ENCODE measurements around the gene PALS2. TPM values are rescaled to one million over a fixed set of nuclear protein-coding genes. Genes with fewer than 3 reads are reported as not detected.

PALS2 gene
- total RNA-seq, 2 donors from 2014 or later: 8.2 to 9.0 TPM

DNA sequence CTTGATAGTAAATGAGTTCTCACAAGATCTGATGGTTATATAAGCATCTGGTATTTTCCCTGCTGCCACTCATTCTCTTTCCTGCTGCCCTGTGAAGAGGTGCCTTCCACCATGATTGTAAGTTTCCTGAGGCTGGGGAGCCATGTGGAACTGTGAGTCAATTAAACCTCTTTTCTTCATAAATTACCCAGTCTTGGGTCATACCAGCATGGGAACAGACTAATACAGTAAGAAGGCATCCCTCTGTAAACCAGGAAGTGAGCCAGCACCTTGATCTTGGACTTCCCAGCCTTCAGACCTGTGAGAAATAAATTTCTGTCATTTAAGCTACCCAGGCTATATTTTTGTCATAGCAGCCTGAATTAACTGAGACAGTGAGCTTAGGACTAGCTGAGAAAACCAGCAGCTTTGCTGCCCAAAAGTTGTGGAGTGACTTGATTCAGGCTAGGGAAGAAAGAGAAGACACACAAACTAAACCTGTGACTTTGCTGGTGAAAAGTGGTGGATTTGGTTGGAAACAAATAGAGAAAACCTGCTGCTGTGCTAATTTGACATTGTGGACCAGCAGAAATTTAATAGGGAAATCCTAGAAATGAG is 29.7 kb downstream of the PALS2 start:
- no peaks in the 10 kb centered on the region for H3K36me3 ChIP-seq
- H3K4me3 ChIP-seq: no peak overlapping the region
- H3K4me1 ChIP-seq: no peaks in the 10 kb centered on the region
- TF ChIP-seq, protein P1, sequence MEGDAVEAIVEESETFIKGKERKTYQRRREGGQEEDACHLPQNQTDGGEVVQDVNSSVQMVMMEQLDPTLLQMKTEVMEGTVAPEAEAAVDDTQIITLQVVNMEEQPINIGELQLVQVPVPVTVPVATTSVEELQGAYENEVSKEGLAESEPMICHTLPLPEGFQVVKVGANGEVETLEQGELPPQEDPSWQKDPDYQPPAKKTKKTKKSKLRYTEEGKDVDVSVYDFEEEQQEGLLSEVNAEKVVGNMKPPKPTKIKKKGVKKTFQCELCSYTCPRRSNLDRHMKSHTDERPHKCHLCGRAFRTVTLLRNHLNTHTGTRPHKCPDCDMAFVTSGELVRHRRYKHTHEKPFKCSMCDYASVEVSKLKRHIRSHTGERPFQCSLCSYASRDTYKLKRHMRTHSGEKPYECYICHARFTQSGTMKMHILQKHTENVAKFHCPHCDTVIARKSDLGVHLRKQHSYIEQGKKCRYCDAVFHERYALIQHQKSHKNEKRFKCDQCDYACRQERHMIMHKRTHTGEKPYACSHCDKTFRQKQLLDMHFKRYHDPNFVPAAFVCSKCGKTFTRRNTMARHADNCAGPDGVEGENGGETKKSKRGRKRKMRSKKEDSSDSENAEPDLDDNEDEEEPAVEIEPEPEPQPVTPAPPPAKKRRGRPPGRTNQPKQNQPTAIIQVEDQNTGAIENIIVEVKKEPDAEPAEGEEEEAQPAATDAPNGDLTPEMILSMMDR (IDR thresholded peaks at IDR 0.05): no peak
- H3K27ac ChIP-seq: no peak overlapping the region
- no peak for DNase-seq (ENCODE audit: low spot score)
- H3K27me3 ChIP-seq: no peaks in the 10 kb centered on the region
- no peaks in the 10 kb centered on the region for H3K9me3 ChIP-seq

DNA sequence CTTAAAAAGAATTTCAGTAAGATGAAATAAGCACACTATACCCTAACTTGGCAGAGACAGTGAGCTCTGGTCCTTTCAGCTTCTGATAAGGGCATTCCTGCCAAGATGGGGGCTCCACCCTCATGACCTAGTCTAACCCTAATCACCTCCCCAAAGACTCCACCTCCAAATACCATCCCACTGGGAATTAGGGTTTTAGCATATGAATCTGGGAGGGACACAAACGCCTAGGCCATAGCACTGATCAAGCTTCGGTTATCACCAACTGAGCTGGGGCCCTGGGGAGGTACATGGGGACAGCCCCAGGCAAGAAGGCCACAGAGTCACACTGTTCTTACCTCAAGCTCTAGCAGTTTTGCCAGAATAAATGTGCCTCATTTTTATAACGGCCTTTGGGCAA is 31.4 kb downstream of the PALS2 start:
- TF ChIP-seq, protein P1 (IDR thresholded peaks at IDR 0.05): no peak
- no peak for DNase-seq (ENCODE audit: low spot score)
- no peaks in the 10 kb centered on the region for H3K9me3 ChIP-seq
- H3K4me1 ChIP-seq: no peaks in the 10 kb centered on the region
- H3K36me3 ChIP-seq: no peaks in the 10 kb centered on the region
- H3K27me3 ChIP-seq: no peaks in the 10 kb centered on the region
- no peak overlapping the region for H3K4me3 ChIP-seq
- H3K27ac ChIP-seq: no peak overlapping the region

DNA sequence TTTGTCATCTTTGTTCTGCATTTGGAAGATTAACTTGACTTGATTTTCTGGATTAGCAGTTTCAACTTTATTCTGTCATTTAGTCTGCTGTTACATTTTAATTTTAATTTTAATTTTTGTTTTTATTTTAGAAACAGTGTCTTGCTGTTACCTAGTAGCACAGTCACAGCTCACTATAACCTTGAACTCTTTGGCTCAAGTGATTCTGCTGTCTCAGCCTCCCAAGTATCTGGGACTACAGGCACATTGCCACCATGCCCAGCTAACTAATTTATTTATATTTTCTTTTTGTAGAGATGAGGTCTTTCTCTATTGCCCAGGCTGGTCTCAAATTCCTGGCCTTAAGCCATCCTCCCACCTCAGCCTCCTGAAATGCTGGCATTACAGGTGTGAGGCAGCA is 35.3 kb downstream of the PALS2 start:
- Histone ChIP-seq H3K4me3 (no peak overlapping the region), H3K36me3 (no peaks in the 10 kb centered on the region), H3K4me1 (no peaks in the 10 kb centered on the region), H3K27me3 (no peaks in the 10 kb centered on the region), H3K27ac (no peak overlapping the region), H3K9me3 (no peaks in the 10 kb centered on the region)
- TF ChIP-seq, protein P1 (IDR thresholded peaks at IDR 0.05): no peak
- no peak for DNase-seq (ENCODE audit: low spot score)

DNA sequence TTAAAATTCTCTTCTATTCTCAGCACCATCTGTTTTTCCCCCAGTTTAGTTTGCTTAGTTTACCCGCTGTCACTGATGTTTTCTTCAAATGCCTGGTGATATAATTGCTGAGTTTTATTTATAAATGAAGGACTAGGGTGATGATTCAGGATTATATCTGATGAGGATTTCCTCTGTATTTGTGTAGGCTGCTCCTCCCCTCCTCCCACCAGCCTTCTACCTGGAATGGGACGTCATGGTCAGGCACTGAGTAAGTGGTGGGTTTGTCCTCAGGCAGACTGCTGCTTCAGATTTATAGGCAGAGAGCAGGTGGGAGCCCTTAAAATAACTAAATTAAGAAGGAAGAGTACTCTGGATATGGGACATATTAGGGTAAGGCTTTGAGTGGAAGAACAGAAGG is 35.8 kb downstream of the PALS2 start:
- no peaks in the 10 kb centered on the region for H3K27me3 ChIP-seq
- H3K36me3 ChIP-seq: no peaks in the 10 kb centered on the region
- no peaks in the 10 kb centered on the region for H3K9me3 ChIP-seq
- H3K4me1 ChIP-seq: no peaks in the 10 kb centered on the region
- no peak for DNase-seq (ENCODE audit: low spot score)
- no peak overlapping the region for H3K4me3 ChIP-seq
- H3K27ac ChIP-seq: no peak overlapping the region
- TF ChIP-seq, protein P1 (IDR thresholded peaks at IDR 0.05): no peak

DNA sequence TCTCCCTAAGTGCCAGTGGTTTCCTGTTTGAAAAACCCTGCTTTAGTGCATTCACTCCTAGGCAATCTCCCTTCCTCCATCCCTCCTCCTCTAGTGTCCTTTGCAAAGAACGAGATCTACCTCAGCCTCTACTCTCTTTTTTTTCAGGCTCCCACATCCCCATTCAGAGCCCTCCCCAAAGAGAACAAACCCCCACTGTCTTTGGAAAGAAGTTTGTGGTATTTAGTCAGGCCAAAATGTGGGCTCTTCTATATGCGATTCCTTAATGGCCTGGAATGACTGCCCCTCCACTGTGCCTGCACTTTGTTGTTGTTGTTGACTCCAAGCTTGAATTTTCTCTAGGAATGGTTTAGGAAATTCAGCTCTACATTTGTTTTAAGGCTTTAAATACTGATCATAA is 36.3 kb downstream of the PALS2 start:
- TF ChIP-seq, protein P1 (IDR thresholded peaks at IDR 0.05): no peak
- Histone ChIP-seq H3K27ac (no peak overlapping the region), H3K36me3 (no peaks in the 10 kb centered on the region), H3K27me3 (no peaks in the 10 kb centered on the region), H3K4me3 (no peak overlapping the region), H3K4me1 (no peaks in the 10 kb centered on the region), H3K9me3 (no peaks in the 10 kb centered on the region)
- no peak for DNase-seq (ENCODE audit: low spot score)

DNA sequence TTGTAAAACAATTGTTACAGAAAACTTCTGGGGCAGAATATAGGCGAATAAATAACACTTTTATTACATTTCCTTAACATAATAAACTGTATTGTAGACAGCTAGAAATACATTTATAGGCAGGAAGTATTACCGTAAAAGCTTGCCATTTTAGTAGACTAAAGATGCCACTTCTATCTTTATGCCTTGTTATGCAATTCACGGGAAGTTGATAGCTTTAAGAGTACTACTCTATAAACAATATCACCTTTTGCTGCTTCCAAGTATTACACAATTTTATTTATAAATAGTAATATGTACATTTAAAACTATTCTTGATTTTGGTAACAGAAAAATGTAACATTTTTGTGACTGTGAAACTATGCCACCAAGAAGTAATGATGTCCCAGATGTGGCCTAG is 37.9 kb downstream of the PALS2 start:
- H3K4me3 ChIP-seq: no peak overlapping the region
- no peak overlapping the region for H3K27ac ChIP-seq
- TF ChIP-seq, protein P1 (IDR thresholded peaks at IDR 0.05): no peak
- no peaks in the 10 kb centered on the region for H3K4me1 ChIP-seq
- no peaks in the 10 kb centered on the region for H3K27me3 ChIP-seq
- DNase-seq (ENCODE audit: low spot score): no peak
- no peaks in the 10 kb centered on the region for H3K9me3 ChIP-seq
- no peaks in the 10 kb centered on the region for H3K36me3 ChIP-seq

Data from right atrium auricular region (tissue), 2 donors.